Dermis microvascular lymphatic vessel endothelial cell (primary cell): ENCODE results near the gene PDE4D. TPM values are rescaled to one million over a fixed set of nuclear protein-coding genes. Genes with fewer than 3 reads are reported as not detected.
"Not testable (repeated sequence)": the region's sequence is repeated elsewhere in the genome, so short reads cannot be mapped to it uniquely, and the experiment has no call there.

ENCODE experiments used
- DNase-seq, 2 donors: peaks; one replicate each; pipeline versions ENCODE4 v3.0.0 to v3.0.0-alpha.2; 2010; ENCODE audit warnings: low read depth in 2 of 2
- total RNA-seq: library from RNA; depleted of rRNA; stranded (reverse); fragments of >200 nt; gene quantifications from 2 replicates; pipeline ENCODE4 v1.2.1, GENCODE V29; 2014

Gene PDE4D
- total RNA-seq, 1 donor from 2014 or later, result 22.1 TPM

- DNase-seq, result no peak
Measured at GRCh38 chr5:59025734-59026133, 867.8 kb downstream of the PDE4D start.

- DNase-seq, result peak in 1 of 2 donors; percentile 14
Measured at GRCh38 chr5:59021837-59022514, 871.5 kb downstream of the PDE4D start.

GRCh38 chr5:59021286-59021673, 872.2 kb downstream of the PDE4D start:
- no peak for DNase-seq

GRCh38 chr5:59020611-59021285, 872.8 kb downstream of the PDE4D start:
- peak in 1 of 2 donors; percentile 64 for DNase-seq

- DNase-seq, result no peak
Measured at GRCh38 chr5:59019078-59019477, 874.4 kb downstream of the PDE4D start.

GRCh38 chr5:59016925-59017324, 876.6 kb downstream of the PDE4D start:
- no peak for DNase-seq

GRCh38 chr5:59008816-59009473, 884.6 kb downstream of the PDE4D start:
- no peak for DNase-seq

- peak; percentile 9 to 11 for DNase-seq
Measured at GRCh38 chr5:59007460-59008063, 886.0 kb downstream of the PDE4D start.

GRCh38 chr5:59005934-59006701, 887.4 kb downstream of the PDE4D start:
- DNase-seq, result no peak

- DNase-seq, result no peak
Measured at GRCh38 chr5:59003641-59004040, 889.9 kb downstream of the PDE4D start.

- no peak for DNase-seq
Measured at GRCh38 chr5:59003124-59003523, 890.4 kb downstream of the PDE4D start.

- DNase-seq, result no peak
Measured at GRCh38 chr5:59002162-59002825, 891.2 kb downstream of the PDE4D start.

- DNase-seq, result no peak
Measured at GRCh38 chr5:59001716-59002115, 891.8 kb downstream of the PDE4D start.

GRCh38 chr5:59001154-59001553, 892.4 kb downstream of the PDE4D start:
- DNase-seq, result no peak

GRCh38 chr5:59000211-59000610, 893.3 kb downstream of the PDE4D start:
- no peak for DNase-seq

GRCh38 chr5:58999804-59000203, 893.7 kb downstream of the PDE4D start:
- DNase-seq, result no peak

GRCh38 chr5:58998544-58998943, 895.0 kb downstream of the PDE4D start:
- DNase-seq, result no peak

GRCh38 chr5:58995779-58996178, 897.7 kb downstream of the PDE4D start:
- not testable (repeated sequence) for DNase-seq

GRCh38 chr5:58993461-58993860, 900.1 kb downstream of the PDE4D start:
- DNase-seq, result no peak

GRCh38 chr5:58988938-58989337, 904.6 kb downstream of the PDE4D start:
- DNase-seq, result no peak

- no peak for DNase-seq
Measured at GRCh38 chr5:58987193-58987592, 906.3 kb downstream of the PDE4D start.
